A204.1 (cell line): Measurements from ENCODE around the gene PLSCR4.

Source experiments
- FAIRE-seq: peaks from 2 replicates; lab custom pipeline; 2012; peaks lifted over from hg19 to GRCh38; lab: Jason Lieb, UNC

The PLSCR4 gene

DNA sequence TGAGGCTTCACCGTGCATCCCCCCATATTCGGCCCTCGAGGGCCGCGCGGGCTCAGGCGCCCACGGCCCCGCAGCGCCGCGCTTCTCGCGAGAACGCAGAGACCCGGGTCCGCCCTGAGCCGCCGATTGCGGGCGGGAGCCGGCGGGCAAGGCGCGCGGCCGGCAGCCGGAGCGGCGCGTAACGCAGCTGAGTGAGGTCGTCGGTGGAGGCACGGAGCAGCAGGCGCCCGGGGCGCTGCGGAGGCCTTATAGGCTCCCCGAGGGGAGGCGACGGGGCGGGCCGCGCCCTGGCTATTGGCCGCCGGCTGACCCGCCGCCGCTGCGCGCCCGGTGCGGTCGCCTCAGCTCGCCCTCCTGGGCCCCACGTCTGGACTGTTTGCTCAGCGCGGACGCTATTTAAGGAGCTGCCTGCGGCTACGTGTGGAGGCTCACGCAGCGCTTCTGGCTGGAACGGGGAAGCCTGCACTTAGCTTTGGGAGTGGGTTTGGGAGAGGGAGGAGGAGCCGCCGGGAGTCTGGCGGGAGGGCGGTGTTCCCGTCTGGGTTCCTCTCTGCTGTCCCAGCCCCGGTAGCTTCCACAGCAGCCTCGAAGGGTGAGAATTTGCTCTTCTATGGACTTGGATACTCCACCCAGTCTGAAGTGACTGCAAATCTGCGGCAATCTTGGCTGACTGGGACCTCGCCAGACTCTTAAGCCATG lies 89.8 kb downstream of the PLSCR4 start, which contains the start of gene PLOD2:
Gene PLOD2 (minus strand): TSS at position 221 of the 699 bp plus-strand sequence. CDS start 195 bp downstream, at position 26.
- FAIRE-seq, result no peak

DNA sequence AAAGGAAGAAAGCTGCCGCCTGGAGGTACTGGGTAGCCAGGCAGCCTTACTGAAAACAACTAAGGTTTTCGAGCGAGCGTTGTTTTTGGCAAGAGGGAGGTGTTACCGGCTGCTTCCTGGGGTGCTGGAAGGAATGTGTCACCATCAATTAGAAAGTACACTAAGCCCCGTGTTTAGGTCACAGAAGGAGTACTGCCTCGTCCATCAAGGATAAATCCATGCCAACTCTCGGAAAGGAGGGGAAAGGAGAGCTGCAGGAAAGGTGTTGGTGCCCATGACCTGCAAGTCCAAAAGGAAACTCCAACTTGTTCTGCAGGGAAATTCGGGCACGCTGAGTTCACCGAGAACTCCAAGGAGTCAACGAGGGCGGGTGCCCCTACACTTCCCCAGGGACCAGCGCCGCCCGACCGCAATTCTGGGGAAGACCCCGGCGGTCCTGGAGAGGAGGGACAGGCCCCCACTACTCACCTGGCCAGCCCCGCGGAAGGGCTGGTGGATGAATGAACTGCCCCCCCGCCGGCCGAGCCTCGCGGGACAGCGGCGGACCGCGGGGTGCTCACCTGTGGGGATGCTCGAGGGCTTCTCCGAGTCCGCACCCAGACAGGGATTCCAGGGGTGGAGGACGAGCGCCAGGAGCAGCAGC lies 90.5 kb downstream of the PLSCR4 start:
- no peak for FAIRE-seq

GRCh38 chr3:146159616-146160320 lies 91.1 kb downstream of the PLSCR4 start:
- no peak for FAIRE-seq

GRCh38 chr3:146159037-146159436 lies 91.9 kb downstream of the PLSCR4 start:
- no peak for FAIRE-seq

DNA sequence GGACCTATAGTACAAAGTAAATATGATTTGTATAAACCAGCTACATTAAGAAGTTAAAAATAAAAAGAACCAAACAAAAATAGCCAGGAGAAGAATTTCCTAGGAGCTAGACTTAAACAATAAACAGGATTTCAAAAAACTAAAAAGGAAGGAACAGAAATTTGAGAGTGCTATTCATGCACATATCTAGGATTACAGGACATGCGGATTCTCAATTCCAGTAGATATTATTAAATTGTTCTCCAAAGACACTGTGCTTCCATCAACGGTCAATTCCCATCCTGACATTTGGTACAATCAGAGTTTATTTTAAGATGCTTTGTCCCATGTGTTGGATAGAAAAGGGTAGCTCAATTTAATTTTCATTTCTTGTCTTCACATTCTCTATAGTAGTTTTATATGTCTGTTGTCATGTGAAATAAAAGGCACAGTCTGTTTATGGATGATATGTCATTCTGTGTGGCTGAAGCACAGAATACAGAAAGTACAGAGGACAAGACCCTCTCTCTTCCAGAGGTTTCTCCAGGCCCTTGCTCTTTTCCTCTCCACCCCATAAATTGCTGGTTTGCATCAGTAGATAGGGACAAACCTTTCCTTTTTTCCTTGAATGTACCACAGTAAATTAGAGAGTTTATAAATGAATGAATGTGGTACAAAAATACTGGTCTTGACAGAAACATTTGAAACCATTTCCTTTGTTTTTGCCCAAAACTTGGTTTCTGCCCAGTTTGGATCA lies 93.4 kb downstream of the PLSCR4 start:
- no peak for FAIRE-seq

- FAIRE-seq, result no peak
Measured at GRCh38 chr3:146156666-146157314, 94.1 kb downstream of the PLSCR4 start.

- no peak for FAIRE-seq
Measured at GRCh38 chr3:146156095-146156494, 94.8 kb downstream of the PLSCR4 start.

DNA sequence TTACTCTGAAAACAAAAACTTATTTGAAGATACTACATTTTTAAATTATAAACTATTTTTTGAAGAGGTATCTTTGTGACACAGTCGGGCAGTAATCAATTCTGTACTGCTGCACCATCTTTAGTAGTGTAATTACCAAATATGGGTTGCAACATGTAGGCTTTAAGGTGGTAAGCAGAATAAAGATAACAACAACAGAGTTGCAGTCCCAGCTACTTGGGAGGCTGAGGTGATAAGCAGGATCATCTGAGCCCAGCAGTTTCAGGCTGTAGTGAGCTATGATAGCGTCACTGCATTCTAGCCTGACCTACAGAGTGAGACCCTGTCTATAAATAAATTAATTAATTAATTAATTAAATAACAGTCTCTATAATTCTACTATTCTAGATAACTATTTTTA lies 95.9 kb downstream of the PLSCR4 start:
- FAIRE-seq, result no peak

GRCh38 chr3:146154316-146154715 lies 96.6 kb downstream of the PLSCR4 start:
- FAIRE-seq, result no peak

- FAIRE-seq, result no peak
Measured at GRCh38 chr3:146153429-146153828, 97.5 kb downstream of the PLSCR4 start.

GRCh38 chr3:146152834-146153233 lies 98.1 kb downstream of the PLSCR4 start:
- no peak for FAIRE-seq

GRCh38 chr3:146148468-146148931 lies 102.4 kb downstream of the PLSCR4 start:
- FAIRE-seq, result peak; percentile 65

- no peak for FAIRE-seq
Measured at GRCh38 chr3:146145642-146146041, 105.3 kb downstream of the PLSCR4 start.

- no peak for FAIRE-seq
Measured at GRCh38 chr3:146142757-146143156, 108.1 kb downstream of the PLSCR4 start.
